ENCODE data around the gene POLK.
"Not testable (repeated sequence)": the region's sequence is repeated elsewhere in the genome, so short reads cannot be mapped to it uniquely, and the experiment has no call there.

The POLK gene

GRCh38 chr5:75610859-75611310, 99.2 kb downstream of the POLK start:
- not testable (repeated sequence) for DNase-seq (ENCODE audit: low spot score)

DNA sequence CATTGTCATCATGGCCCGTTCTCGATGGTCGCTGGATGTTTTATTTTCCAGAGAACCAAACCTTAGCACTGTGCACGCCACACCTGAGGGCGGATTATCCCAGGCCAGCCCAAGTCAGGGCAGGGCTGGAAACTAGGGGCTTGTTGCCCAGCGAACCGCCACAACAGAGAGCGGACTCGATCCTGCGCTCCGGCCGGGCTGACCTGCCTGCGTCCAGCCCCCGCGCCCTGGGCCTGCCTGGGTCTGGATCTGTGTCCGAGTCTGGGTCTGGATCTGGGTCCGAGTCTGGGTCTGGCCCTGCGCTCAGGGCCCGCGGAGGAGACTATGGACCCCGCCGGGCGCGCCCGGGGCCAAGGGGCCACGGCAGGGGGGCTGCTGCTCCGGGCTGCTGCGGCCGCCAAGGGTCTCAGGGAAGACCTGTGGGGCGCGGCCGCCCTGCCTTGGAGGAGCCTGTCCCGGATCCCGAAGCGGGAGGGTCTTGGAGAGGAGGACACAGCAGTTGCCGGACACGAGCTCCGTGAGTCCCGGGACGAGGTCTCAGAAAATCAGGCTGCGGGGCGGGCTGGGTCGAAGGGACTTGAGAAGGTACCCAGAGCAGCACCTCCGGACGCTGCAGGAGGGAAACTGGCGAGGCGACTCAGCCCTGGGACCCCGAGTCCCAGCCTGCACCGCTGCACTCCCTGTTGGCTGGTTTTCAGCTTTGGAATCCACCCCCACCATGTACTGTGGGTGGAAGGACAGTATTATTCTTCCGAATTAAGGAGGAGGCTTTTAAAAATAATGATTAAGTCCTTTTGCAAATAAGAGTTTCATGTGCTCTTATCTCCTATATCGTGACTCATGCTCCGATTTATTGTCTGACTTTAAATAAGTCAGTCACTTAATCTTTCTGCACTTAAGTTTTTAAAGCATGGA, 99.9 kb downstream of the POLK start, which contains the start of gene ANKDD1B:
ANKDD1B (plus strand) TSS at position 143 of the 915 bp plus-strand sequence; CDS start at position 325, 182 bp downstream.
- DNase-seq (ENCODE audit: low spot score): no peak

GRCh38 chr5:75612226-75612569, 100.5 kb downstream of the POLK start:
- no peak for DNase-seq (ENCODE audit: low spot score)

GRCh38 chr5:75612901-75613300, 101.2 kb downstream of the POLK start:
- no peak for DNase-seq (ENCODE audit: low spot score)

GRCh38 chr5:75614176-75614575, 102.5 kb downstream of the POLK start:
- no peak for DNase-seq (ENCODE audit: low spot score)

DNA sequence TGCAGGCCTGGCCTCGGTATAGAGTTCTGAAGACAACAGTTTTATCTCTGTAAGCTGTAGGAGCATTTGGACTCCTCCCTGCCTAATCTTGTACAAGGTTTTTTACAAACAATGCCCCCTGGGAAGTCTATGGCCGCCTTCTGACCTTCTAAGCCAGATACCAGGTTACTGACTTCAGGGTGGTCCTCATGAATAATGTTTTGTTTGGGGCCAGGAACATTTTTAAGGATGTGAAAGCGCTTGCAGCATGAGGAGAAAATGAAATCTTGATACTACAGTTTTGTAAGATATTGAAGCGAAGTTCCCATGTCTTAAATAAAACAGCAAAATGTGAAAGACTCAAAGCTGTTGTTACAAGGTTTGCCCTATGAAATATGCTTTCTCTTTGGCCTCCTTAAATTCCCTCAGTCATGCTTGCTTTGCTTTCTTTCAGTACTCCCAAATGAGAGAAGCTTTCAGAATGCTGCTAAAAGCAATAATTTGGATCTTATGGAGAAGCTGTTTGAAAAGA, 104.7 kb downstream of the POLK start:
- no peak for DNase-seq (ENCODE audit: low spot score)

DNA sequence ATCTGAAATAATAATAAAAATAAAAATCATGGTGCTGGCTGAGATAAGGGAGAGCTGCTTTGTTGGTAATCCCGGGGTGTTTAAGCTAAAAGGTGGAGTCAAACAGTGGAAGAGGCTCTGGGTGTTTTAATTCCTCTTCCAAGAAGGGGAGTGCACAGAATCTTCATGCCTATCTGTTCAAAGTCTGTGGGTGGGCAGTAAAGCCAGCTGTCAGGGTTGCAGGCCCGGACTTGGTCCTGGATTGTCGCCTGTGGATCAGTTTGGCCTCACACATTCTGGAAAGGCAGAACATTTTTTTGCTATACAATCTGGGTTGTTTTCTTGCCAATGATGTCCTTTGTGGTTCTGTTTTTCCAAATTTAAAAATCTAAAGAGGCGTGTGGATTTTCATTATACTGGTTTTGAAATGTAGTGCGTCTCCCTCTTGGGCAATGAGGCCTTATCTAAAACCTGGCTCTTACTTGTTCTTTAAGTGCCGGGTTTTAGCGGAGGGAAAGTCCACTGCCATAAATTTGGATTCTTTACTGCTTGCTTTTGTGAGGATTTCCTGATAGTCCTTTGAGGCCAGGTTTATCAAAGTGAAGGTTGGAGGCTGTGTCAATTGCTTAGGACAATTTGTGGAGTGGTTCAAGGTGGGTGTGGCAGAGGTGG, 105.4 kb downstream of the POLK start:
- no peak for DNase-seq (ENCODE audit: low spot score)

- DNase-seq (ENCODE audit: low spot score): no peak
Observed at GRCh38 chr5:75617736-75618352, 106.2 kb downstream of the POLK start.

DNA sequence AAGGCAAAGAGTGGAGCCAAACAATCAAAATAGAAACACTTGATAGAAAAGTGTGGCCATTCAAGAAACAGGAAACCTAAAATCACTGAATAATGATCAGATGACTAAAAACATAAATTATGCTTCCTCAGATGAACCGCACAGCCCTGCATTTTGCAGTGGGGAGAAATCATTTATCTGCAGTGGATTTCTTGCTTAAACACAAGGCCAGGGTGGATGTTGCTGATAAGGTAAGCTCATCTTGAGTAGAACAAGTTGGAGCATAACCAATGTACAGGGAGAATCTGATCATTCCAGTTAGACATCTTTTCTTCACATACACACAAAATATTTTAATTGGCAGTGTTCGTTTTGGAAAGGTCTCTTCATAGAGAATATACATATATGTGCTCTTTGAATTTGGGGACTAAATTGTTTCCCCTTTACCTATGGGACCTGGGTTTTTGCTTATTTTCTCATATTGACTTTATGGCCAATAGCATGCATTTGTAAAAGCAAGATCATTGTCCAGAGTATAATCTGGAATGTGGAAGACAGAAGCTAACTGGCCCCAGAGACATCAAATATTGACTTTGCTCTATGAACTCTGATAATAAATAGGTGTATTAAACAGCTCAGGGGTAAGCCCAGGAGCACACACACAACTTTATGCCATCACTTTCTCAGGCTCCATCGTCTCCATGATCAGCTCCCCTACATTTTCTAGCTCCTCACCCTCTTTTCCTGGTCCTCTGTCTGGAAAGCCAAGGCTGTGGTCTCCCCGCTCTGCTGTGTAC, 108.7 kb downstream of the POLK start:
- DNase-seq (ENCODE audit: low spot score): no peak

GRCh38 chr5:75622564-75622963, 110.9 kb downstream of the POLK start:
- DNase-seq (ENCODE audit: low spot score): no peak

- no peak for DNase-seq (ENCODE audit: low spot score)
Observed at GRCh38 chr5:75623846-75624245, 112.2 kb downstream of the POLK start.

DNA sequence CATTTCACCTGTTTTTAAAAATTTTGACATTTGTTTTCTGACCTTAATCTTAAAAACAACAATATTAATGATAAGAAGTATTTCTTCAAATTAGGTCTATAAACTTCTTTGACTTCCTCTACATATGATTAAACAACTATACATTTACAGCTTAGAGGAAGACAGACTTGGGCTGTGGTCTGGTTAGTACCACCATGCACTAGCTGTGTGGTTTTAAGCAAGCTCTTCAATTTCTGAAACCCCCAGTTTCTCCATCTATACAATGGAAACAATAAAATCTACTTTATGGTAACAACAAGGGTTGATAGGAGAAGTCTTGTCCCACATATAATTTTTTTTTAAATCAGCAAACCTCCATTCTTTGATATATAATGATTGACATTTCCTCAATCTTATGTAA, 115.3 kb downstream of the POLK start:
- no peak for DNase-seq (ENCODE audit: low spot score)

DNA sequence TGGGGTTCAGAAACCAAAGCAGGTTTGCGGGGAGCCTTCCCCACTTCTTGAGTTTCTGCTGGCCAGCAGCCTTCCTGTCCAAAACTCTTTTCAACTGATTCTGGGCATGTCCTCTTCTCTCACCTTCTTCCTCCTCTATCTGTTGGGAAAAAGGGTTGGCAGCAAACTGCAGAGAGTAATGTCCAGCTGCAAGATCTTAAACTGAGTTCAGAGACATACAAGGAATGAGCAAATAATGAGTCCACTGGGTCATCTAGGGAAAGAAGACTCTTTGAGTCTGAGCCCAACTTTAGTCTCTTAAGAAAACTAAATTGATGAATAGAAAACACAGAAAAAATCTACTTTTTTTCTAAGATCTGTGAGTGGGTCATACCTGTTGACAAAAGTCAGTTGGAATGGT, 116.1 kb downstream of the POLK start:
- DNase-seq (ENCODE audit: low spot score): no peak

GRCh38 chr5:75630875-75631274, 119.2 kb downstream of the POLK start:
- no peak for DNase-seq (ENCODE audit: low spot score)

DNA sequence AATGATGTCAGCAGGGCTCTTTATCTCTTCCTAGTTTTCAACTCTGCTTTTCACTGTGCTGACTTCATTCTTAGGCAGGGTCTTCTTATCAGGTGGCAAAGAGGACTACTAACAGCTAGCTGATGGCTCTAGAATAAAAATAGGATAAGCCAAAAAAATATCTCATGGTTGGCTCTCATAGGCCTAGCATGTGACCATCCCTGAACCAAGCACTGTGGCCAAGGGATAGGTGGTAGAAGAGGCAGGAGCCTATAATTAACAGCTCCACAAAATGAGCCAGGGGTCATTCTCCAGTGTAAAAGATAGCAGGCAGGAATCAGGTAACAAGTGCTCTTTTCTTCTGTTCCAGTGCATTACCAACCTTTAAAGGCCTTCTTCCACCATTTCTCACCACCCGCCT, 120.6 kb downstream of the POLK start:
- DNase-seq (ENCODE audit: low spot score): no peak

GRCh38 chr5:75637949-75638348, 126.3 kb downstream of the POLK start:
- no peak for DNase-seq (ENCODE audit: low spot score)

DNA sequence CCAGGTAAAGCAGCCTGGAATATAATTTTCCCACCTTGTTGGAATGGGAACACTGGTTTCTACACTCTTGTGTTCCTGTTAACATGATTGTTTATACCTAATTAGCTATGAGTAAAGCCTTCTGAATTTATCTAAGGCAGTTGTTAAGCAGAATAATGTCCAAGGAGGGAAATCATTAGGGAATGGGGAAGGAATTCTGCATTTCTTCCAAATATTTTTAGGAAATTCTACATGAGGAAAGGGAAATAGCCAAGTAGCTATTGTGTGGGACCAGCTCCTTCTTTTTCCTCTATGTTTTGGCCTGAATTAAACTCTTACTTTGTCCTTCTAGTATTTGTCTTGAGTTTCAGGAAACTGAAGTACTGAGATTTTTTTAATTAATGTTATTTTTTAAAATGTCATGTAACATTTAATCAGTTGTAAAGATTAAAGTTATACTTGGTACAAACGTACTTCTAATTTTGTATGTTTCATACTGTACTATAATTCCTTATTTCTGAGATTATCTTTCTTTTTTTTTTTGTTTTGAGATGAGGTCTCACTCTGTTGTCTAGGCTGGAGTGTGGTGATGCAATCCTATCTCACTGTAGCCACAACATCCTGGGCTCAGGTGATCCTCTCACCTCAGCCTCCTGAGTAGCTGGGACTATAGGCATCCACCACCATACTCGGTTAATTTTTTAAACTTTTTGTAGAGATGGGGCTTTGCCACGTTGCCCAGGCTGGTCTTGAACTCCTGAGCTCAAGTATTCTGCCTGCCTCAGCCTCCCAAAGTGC, 128.0 kb downstream of the POLK start:
- DNase-seq (ENCODE audit: low spot score): no peak

GRCh38 chr5:75640395-75640794, 128.7 kb downstream of the POLK start:
- no peak for DNase-seq (ENCODE audit: low spot score)

GRCh38 chr5:75640826-75641225, 129.1 kb downstream of the POLK start:
- DNase-seq (ENCODE audit: low spot score): no peak

DNA sequence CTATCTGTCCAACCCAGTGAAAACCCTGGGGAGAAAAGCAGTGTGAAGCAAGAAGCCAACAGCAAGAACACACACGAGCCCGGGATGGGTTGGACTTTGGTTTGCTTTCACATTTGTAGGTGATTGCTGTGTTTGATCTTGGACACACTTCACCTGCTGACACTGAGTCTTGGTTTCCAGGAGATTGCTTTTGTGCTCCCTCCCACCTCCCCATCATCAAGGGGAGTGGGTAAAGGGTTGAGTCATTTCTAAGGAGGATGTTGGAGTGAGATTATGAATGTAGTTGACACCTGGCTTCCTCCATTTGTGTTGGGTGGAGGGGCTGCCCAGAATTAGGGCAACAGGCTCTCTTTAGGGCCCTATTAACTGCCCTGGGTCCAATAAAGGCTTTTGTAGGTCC, 137.0 kb downstream of the POLK start:
- DNase-seq (ENCODE audit: low spot score): no peak
